Activated naive CD8-positive, alpha-beta T cell treated with anti-CD3 and anti-CD28 coated beads for 36 hours (primary cell): ENCODE measurements around the gene MZF1. TPM values are rescaled to one million over a fixed set of nuclear protein-coding genes. Genes with fewer than 3 reads are reported as not detected.
"Not testable (repeated sequence)": the region's sequence is repeated elsewhere in the genome, so short reads cannot be mapped to it uniquely, and the experiment has no call there.

Experiments
- DNase-seq: peaks from one replicate; pipeline ENCODE4 v3.0.0; 2021
- H3K27ac Mint-ChIP-seq: one replicate; pipeline ENCODE4 v1.8.0; 2022; ENCODE audit warnings: mild to moderate bottlenecking, moderate library complexity, mixed read lengths
- H3K27me3 Mint-ChIP-seq: one replicate; pipeline ENCODE4 v1.8.0; 2022; ENCODE audit warnings: mild to moderate bottlenecking, mixed read lengths
- H3K36me3 Mint-ChIP-seq: one replicate; pipeline ENCODE4 v1.8.0; 2021; ENCODE audit warnings: mild to moderate bottlenecking, mixed read lengths
- H3K4me1 Mint-ChIP-seq: one replicate; pipeline ENCODE4 v1.8.0; 2021; ENCODE audit warnings: mixed read lengths
- H3K4me3 Mint-ChIP-seq: one replicate; pipeline ENCODE4 v1.8.0; 2022; ENCODE audit warnings: mild to moderate bottlenecking, moderate library complexity, mixed read lengths
- H3K9me3 Mint-ChIP-seq: one replicate; pipeline ENCODE4 v1.8.0; 2022; ENCODE audit warnings: mixed read lengths
- total RNA-seq, 2 experiments: library from RNA; stranded (reverse); gene quantifications; one replicate each; pipeline ENCODE4 v1.2.3, GENCODE V29; 2021

MZF1 gene
- total RNA-seq, 2 experiments from 2014 or later = 10.0 to 10.2 TPM

DNA sequence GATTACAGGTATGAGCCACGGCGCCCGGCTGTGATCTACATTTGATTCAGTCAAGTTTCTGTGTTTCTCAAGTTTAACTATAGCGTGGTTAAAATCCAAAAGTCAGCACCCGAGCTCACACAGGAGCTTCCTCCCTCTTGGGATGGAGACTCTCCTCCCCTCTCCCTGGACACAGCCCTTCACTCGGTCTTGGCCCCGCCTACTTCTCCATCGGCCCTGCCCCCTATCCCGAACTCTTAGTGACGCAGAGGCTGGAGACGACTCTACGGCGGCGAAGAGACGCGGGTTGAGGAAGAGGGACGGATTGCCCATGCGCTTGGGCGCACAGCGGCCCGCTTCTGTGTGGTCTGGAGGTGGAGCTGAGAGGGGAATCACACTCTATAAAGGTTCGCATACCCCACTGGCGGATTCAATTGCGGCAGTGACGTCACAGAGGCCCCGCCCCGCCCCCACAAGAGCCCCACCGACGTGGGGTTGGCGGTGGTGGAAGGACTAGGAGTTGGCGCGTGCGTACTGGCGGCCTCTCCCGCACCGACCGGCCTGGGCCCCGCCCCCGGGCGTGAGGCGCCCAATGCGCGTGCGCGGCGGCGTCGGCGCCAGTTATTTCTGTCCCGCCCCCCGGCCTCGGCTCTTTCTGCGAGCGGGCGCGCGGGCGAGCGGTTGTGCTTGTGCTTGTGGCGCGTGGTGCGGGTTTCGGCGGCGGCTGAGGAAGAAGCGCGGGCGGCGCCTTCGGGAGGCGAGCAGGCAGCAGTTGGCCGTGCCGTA is 29.1 kb downstream of the MZF1 start, which contains the start of gene TRIM28:
Gene TRIM28 (plus strand): TSS at position 239 of the 765 bp plus-strand sequence. CDS start 694 bp downstream, outside the sequence.
- DNase-seq = peak; percentile 100
- H3K4me3 Mint-ChIP-seq = peak within 1 kb of the TSS; percentile 94
- no peaks in the 10 kb centered on the region for H3K9me3 Mint-ChIP-seq
- H3K27ac Mint-ChIP-seq = peak within 1 kb of the TSS; percentile 97
- H3K36me3 Mint-ChIP-seq = peaks cover 33% of the 10 kb centered on the region
- H3K27me3 Mint-ChIP-seq = peaks cover 38% of the 10 kb centered on the region
- peaks cover 24% of the 10 kb centered on the region for H3K4me1 Mint-ChIP-seq

DNA sequence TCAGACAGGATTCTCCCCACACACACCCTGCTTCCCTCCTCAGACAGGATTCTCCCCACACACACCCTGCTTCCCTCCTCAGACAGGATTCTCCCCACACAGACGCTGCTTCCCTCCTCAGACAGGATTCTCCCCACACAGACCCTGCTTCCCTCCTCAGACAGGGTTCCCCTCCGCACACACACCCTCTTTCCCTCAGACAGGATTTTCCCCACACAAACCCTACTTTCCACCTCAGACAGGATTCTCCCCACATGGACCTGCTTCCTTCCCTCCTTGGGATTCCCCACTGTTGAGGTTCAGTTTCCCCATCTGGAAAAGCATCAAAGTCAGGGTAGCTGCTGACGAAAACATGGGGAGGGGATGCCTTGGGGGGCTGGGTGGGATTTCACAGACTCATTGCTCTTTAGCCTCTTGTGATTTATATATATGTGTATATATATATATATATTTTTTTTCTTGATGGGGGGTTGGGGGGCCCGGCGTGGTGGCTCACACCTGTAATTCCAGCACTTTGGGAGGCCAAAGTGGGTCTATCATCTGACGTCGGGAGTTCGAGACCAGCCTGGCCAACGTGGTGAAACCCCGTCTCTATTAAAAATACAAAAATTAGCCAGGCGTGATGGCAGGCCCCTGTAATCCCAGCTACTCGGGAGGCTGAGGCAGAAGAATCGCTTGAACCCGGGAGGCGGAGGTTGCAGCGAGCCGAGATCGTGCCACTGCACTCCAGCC is 30.3 kb downstream of the MZF1 start:
- not testable (repeated sequence) for DNase-seq, H3K27ac Mint-ChIP-seq, H3K9me3 Mint-ChIP-seq
- Mint-ChIP-seq H3K4me3 (peak overlapping the region; percentile 40), H3K27me3 (peaks cover 43% of the 10 kb centered on the region), H3K4me1 (peaks cover 27% of the 10 kb centered on the region), H3K36me3 (peaks cover 27% of the 10 kb centered on the region)

DNA sequence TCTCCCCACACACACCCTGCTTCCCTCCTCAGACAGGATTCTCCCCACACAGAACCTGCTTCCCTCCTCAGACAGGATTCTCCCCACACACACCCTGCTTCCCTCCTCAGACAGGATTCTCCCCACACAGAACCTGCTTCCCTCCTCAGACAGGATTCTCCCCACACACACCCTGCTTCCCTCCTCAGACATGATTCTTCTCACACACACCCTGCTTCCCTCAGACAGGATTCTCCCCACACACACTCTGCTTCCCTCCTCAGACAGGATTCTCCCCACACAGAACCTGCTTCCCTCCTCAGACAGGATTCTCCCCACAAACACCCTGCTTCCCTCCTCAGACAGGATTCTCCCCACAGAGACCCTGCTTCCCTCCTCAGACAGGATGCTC is 34.0 kb downstream of the MZF1 start:
- H3K4me1 Mint-ChIP-seq = peaks cover 11% of the 10 kb centered on the region
- peak overlapping the region; percentile 35 for H3K4me3 Mint-ChIP-seq
- not testable (repeated sequence) for H3K36me3 Mint-ChIP-seq, H3K27ac Mint-ChIP-seq, H3K9me3 Mint-ChIP-seq, DNase-seq
- peaks cover 43% of the 10 kb centered on the region for H3K27me3 Mint-ChIP-seq

DNA sequence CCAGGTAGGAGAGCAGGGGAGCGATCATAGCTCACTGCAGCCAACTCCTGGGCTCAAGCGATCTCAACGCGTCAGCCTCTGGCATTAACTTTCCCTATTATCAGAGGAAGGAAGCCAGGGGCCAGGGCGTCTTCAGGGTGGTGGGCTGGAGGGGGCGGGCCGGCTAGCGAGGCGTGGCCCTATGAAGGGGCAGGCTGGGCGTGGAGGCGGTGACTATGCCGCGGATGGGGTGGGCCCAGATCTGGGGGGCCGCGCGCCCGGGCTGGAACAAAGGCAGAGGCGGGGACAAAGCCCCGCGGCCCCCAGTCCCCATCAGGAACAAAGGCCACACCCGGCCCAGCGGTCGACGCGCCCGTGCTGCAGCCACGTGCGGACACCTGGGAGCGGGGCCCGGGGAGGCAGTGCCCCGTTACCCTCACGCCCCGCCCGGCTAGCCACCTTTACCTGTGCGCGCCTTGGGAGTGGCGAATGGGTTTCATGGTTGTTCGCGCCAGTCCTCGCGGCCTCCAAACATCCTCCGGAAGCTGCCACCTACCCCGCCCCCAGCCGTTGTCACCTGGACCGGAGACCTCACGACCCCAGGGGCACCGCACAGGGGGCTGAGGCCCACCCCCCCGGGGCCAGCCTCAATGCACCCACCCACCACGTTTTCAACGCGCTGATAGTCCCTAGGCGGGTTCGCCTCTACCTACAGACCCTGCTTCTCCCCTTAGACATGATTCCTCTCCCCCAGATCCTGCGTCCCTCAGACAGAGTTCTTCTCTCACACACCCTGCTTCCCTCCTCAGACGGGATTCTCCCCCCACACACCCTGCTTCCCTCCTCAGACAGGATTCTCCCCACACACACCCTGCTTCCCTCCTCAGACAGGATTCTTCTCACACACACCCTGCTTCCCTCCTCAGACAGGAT is 34.6 kb downstream of the MZF1 start:
- H3K4me1 Mint-ChIP-seq = peaks cover 7% of the 10 kb centered on the region
- peak overlapping the region; percentile 72 for H3K27ac Mint-ChIP-seq
- H3K27me3 Mint-ChIP-seq = peaks cover 38% of the 10 kb centered on the region
- H3K36me3 Mint-ChIP-seq = no peaks in the 10 kb centered on the region
- DNase-seq = peak; percentile 64
- H3K9me3 Mint-ChIP-seq = no peaks in the 10 kb centered on the region
- peak overlapping the region; percentile 80 for H3K4me3 Mint-ChIP-seq

DNA sequence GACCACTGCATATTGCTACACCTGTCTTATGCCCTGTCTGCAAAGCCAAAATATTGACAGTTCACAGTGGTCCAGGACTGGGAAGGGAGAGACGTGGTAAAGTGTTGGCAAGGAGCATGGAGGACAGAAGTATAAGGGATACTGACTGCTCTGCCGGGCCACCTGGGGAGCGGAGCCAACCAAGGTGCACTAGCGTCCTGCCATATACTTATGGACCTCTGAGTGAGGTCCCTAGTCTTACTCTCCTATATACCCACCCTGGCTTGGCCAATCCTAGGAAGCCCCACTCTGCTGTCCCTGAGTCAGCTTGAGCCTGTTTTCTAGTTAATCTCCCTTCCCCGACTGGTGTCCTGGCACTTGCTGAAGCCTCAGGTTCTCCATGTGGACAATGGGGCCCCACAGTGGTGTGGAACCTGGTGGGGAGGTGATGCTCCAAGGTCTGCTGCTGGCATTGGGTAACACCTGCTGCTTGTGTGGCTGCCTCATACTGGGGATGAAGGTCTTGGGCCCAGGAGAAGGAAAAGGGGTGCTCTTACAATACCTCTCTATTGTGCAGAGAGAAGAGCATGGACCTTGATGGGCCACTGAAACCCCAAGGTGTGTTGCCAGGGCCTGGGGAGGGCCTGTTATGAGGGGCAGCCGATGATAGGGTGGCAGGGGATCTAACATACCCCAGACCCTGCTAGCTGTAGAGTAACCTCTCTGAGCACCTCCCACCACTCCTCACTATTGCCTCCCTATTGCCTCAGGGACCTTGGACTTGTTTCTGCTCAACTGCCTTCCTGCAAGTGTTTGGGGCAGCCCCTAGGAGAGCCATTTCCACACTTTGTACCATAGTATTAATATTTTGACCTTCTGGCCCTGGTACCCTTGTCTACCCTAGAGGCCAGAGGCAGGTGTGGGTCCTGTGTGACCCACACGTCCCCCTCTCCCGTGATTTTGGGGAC is 36.0 kb downstream of the MZF1 start:
- no peak for DNase-seq
- Mint-ChIP-seq H3K36me3 (no peaks in the 10 kb centered on the region), H3K4me1 (peaks cover 5% of the 10 kb centered on the region), H3K9me3 (no peaks in the 10 kb centered on the region), H3K4me3 (peak overlapping the region; percentile 80), H3K27ac (no peak overlapping the region), H3K27me3 (peaks cover 28% of the 10 kb centered on the region)

DNA sequence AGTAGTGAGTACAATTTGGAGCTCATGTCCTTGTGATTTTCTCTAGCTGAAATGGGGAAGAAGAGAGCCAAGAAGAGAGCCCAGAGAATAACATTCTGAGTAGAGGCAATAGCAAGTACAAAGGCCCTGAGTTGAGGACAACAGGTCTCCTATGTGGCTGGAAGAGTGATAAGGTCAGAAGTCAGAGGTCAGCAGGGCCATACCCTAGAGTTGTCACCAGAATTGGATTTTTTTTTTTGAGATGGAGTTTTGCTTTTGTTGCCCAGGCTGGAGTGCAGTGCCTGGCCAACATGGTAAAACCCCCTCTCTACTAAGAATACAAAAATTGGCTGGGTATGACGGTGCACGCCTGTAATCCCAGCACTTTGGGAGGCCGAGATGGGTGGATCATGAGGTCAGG is 37.3 kb downstream of the MZF1 start:
- H3K27ac Mint-ChIP-seq = no peak overlapping the region

GRCh38 chr19:58531034-58531840 is 41.9 kb downstream of the MZF1 start:
- no peaks in the 10 kb centered on the region for H3K36me3 Mint-ChIP-seq
- H3K4me1 Mint-ChIP-seq = no peaks in the 10 kb centered on the region
- DNase-seq = no peak
- H3K9me3 Mint-ChIP-seq = no peaks in the 10 kb centered on the region
- no peak overlapping the region for H3K4me3 Mint-ChIP-seq
- no peaks in the 10 kb centered on the region for H3K27me3 Mint-ChIP-seq
- no peak overlapping the region for H3K27ac Mint-ChIP-seq

More for the DNA sequence above, 37.3 kb downstream of the MZF1 start:
- DNase-seq = no peak
- peaks cover 5% of the 10 kb centered on the region for H3K4me1 Mint-ChIP-seq
- no peaks in the 10 kb centered on the region for H3K9me3 Mint-ChIP-seq
- peaks cover 21% of the 10 kb centered on the region for H3K27me3 Mint-ChIP-seq
- no peaks in the 10 kb centered on the region for H3K36me3 Mint-ChIP-seq
- no peak overlapping the region for H3K4me3 Mint-ChIP-seq

DNA sequence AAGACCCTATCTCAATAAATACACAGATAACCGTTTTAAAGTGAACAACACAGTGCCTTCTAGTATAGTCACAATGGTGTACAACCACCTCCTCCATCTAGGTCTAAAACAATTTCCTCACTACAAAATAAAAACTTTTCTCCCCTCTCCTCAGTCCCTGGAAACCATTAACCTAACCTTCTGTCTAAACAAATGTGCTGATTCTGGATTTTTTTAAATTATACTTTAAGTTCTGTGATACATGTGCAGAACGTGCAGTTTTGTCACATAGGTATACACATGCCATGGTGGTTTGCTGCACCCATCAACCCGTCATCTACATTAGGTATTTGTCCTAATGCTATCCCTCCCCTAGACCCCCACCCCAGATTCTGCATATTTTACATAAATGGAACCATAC is 43.7 kb downstream of the MZF1 start:
- no peaks in the 10 kb centered on the region for H3K9me3 Mint-ChIP-seq
- no peak overlapping the region for H3K27ac Mint-ChIP-seq
- H3K27me3 Mint-ChIP-seq = no peaks in the 10 kb centered on the region
- no peak for DNase-seq
- no peak overlapping the region for H3K4me3 Mint-ChIP-seq
- no peaks in the 10 kb centered on the region for H3K36me3 Mint-ChIP-seq
- H3K4me1 Mint-ChIP-seq = no peaks in the 10 kb centered on the region

GRCh38 chr19:58522709-58523108 is 50.4 kb downstream of the MZF1 start:
- Mint-ChIP-seq H3K4me1 (peaks cover 11% of the 10 kb centered on the region), H3K9me3 (no peaks in the 10 kb centered on the region), H3K27me3 (no peaks in the 10 kb centered on the region), H3K4me3 (no peak overlapping the region), H3K27ac (no peak overlapping the region), H3K36me3 (peaks cover 4% of the 10 kb centered on the region)
- DNase-seq = no peak

GRCh38 chr19:58521651-58522050 is 51.5 kb downstream of the MZF1 start:
- peak overlapping the region; percentile 1 for H3K4me3 Mint-ChIP-seq
- H3K9me3 Mint-ChIP-seq = no peaks in the 10 kb centered on the region
- H3K27me3 Mint-ChIP-seq = no peaks in the 10 kb centered on the region
- no peak overlapping the region for H3K27ac Mint-ChIP-seq
- H3K4me1 Mint-ChIP-seq = peaks cover 13% of the 10 kb centered on the region
- no peak for DNase-seq
- peaks cover 8% of the 10 kb centered on the region for H3K36me3 Mint-ChIP-seq

GRCh38 chr19:58520257-58520599 is 52.9 kb downstream of the MZF1 start:
- no peak for DNase-seq
- Mint-ChIP-seq H3K27me3 (no peaks in the 10 kb centered on the region), H3K36me3 (peaks cover 18% of the 10 kb centered on the region), H3K9me3 (no peaks in the 10 kb centered on the region), H3K4me3 (peak overlapping the region; percentile 96), H3K27ac (peak overlapping the region; percentile 88), H3K4me1 (peaks cover 23% of the 10 kb centered on the region)

- peaks cover 23% of the 10 kb centered on the region for H3K36me3 Mint-ChIP-seq
- peak; percentile 94 for DNase-seq
- no peaks in the 10 kb centered on the region for H3K9me3 Mint-ChIP-seq
- peak within 1 kb of the TSS; percentile 88 for H3K27ac Mint-ChIP-seq
- H3K4me1 Mint-ChIP-seq = peaks cover 27% of the 10 kb centered on the region
- peak within 1 kb of the TSS; percentile 96 for H3K4me3 Mint-ChIP-seq
- no peaks in the 10 kb centered on the region for H3K27me3 Mint-ChIP-seq
Observed at GRCh38 chr19:58519355-58520256, 53.5 kb downstream of the MZF1 start, which contains the start of gene ZBTB45. ZBTB45 (minus strand) TSS chr19:58519810; CDS start chr19:58517673, 2,137 bp downstream.

GRCh38 chr19:58519087-58519354 is 54.1 kb downstream of the MZF1 start:
- peak; percentile 62 for DNase-seq
- H3K4me1 Mint-ChIP-seq = peaks cover 27% of the 10 kb centered on the region
- no peaks in the 10 kb centered on the region for H3K27me3 Mint-ChIP-seq
- peak overlapping the region; percentile 96 for H3K4me3 Mint-ChIP-seq
- H3K36me3 Mint-ChIP-seq = peaks cover 26% of the 10 kb centered on the region
- H3K9me3 Mint-ChIP-seq = no peaks in the 10 kb centered on the region
- H3K27ac Mint-ChIP-seq = peak overlapping the region; percentile 88
